Stimulated activated CD8-positive, alpha-beta memory T cell treated with anti-CD3 and anti-CD28 coated beads, Interleukin-2, amount 100 ng/mL, for 48 hours (primary cell): ENCODE measurements around the gene CHSY1.
"Not testable (repeated sequence)": the region's sequence is repeated elsewhere in the genome, so short reads cannot be mapped to it uniquely, and the experiment has no call there.

ENCODE experiments used
- DNase-seq, 2 donors: peaks; one replicate each; pipeline ENCODE4 v3.0.0-alpha.2; 2020; ENCODE audit warnings: low read depth in 2 of 2

CHSY1 gene

DNA sequence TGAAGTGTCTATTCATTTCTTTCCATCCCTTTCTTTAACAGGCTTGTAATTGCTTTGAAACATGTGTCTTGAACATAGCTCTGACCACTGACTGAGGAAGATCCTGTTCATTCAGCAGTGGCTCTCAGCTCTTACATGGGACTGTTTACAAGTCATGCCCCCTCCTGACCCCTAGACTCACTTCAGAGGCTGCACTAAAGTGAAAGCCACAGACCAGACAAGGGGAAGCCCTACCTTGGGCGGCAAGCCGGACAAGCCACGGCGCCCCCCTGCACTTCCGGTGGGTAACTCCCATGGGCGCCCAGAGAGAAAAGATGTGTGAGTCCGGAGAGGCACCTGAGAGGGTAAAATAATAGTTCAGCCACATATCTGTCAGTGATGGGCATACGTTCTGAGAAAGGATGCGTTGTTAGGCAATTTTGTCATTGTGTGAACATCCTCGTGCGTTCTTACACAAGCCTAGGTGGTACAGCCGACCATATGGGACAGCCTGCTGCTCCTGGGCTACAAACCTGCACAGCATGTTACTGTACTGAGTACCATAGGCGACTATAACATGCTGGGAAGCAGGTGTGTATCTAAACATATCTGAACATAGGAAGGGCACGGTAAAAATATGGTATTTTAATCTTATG is 116.2 kb downstream of the CHSY1 start:
- DNase-seq, result no peak

DNA sequence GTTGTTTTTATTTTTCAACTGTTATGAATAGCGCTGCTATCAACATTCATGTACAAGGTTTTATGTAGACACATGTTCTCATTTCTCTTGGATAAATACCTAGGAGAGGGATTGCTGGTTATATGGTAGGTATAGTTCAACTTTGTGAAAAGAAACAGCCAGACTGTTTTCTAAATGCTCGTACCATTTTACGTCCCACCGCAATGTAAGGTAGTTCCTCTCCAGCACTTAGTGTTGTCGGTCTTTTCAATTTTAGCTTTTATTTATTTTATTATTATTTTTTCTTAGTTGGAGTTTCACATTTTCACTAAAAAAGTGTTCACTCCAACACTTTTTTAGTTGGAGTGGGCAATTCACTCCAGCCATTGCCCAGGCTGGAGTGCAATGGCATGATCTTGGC is 117.1 kb downstream of the CHSY1 start:
- no peak for DNase-seq

DNA sequence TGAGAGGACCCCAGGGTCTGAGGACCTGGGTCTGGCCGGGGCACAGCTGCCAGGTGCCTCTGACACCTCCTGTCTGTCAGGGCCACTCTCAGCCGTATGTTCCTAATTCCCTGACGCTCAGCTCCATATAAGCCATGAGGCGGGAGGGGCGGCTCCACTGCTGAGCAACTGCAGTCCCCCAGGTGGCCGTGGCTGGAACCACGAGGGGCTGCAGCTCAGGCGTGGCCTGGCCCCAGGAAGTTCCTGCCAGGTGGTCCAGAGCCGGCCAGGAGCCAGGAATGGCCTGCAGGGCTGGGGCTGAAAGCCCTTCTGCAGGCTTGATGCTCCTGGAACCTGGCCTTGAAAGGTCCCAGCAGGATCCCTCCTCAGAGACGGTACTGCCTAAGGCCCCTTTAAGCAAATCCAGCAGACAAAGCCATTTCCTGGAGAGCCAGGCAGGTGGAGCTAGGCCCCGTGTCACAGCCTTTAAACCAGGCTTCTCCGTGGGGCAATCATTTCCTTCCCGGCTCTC is 118.0 kb downstream of the CHSY1 start:
- DNase-seq, result no peak

DNA sequence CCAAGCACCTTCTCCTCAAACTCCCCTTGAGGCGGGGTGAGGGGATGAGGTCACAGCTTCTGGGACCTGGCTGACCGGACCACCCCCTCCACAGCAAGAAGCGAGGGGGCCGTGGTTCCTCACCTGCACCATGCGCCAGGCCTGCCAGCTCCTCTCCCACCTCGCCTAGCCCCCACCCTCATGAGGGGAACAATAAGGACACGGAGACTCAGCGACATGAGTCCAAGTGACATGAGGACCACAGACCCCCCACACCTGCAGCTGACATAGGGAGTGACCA is 118.7 kb downstream of the CHSY1 start:
- DNase-seq, result no peak

DNA sequence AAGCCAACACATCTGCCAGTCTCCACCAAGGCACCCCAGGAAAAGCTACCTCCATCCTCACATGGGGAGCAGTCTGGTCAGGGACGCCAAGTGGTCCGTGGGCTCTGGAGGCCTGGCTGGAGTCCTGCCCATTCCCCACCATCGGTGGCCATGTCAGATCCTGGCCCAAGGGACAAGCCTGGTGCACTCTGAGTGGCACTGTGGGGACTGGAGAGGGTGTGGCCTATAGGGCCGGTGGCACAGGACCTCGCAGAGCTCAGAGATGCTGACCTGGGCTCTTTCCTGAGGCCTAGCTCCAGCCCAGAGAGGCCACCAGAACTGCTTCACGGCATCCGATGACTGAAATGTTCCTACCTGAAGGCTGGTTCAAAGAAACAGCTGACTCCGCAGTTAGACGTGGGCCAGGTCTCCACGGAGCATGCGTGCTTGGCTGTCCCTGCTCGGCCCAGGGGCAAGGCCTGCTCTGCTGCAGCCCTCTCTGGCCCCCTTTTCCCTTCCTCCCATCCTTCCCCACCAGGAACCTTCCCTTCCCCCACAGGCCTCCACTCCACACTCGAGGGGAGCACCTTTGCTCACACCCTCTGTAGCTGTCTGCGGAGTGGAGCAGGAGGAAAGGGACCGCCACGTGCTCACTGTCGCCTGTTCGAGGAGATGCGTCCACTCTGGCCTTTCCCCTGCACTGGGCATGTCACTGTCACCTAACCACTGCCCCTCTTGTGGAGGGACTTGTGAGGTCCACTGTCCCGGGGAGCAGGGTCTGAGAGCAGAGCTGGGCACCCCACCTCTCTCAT is 119.3 kb downstream of the CHSY1 start:
- no peak for DNase-seq

DNA sequence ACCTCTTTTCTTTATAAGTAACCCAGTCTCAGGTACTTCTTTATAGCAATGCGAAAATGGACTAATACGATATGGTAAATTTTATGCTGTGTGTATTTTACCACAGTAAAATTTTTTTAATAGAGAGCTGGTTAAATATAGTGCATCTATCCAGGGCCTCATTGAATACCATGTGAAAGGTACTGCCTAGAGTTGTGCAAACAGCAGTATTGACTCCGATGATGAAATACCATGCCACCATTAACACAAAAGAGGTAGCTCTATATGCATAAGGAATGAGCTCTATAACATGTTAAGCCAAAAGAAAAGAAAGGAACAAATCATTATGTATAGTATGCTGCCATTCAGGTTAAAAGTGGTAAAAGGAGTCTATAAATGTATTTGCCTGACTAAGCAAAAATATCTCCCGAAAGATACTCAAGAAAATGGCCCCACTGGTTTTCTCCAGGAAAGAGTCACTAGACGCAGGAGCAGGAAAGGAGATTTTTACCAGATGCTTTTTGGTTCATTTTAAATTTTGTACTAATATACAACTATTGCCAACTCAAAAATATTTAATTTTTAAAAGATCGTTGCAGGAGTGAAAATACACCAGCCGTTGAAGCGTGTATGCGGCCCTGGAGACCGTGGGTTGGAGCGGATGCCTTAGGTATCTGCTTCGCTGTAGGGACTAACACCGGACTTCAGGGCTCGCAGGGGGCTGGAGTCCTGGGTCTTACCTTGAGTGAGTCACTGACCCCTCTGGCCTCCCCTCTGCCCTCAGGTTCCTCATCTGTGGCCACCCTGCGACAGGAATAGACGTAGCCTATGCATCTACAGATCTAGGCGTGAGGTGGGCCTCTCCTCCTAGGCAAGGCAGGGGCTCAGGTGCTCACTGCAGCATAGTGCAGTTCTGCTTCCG is 120.1 kb downstream of the CHSY1 start:
- DNase-seq, result no peak

DNA sequence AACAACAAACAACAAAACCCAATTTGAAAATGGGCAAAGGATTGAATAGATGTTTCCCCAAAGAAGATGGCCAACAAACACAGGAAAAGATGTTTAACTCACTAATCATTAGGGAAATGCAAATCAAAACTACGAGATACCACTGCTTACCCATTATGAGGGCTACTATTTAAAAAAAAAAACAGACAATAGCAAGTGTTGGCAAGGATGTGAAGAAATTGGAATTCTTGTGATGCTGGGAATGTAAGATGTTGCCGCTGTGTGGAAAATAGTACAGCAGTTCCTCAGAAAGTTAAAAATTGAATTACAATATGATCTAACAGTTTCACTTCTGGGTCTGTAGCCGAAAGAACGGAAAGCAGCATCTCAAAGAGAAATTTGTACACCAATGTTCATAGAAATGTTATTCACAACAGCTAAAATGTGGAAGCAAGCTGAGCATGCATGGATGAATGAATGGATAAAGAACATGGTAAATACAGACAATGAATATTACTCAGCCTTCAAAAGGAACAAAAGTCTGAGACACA is 121.9 kb downstream of the CHSY1 start:
- no peak for DNase-seq

DNA sequence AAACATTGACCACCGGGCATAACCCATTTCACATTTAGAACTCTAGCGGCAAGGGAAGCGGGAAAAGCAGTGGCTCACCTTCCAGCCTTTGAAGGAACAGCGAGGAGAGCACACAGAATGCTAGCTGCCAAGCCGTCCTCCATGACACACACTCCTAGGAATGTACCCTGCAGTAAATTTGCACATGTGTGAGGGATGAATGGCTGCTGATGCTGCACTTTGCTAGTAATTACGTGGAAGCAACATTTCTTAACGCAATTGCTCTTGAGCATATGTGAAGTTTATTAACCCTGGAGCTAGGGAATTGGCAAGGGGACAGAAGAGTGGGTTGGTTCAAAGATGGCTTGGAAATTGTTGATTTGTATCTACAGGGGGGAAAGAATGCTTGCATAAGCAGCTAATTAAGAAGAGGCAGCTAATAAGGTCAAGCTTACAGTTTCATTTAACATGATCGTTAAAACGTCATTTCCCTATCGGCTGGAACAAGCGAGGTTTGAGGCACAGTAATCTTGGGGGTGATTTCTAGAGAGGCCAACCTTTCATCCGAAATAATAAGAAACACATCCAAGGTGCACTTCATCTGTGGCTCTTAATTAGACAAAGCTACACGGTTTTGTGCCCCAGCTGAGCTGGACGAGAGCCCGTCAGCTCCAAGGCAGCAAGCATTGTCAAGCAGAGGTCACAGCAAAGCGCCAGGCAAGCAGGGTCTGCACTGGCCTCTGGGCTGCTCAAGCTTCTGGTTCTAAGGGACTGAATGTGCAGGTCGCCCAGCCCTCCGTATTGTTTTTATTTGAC is 123.4 kb downstream of the CHSY1 start:
- no peak for DNase-seq

DNA sequence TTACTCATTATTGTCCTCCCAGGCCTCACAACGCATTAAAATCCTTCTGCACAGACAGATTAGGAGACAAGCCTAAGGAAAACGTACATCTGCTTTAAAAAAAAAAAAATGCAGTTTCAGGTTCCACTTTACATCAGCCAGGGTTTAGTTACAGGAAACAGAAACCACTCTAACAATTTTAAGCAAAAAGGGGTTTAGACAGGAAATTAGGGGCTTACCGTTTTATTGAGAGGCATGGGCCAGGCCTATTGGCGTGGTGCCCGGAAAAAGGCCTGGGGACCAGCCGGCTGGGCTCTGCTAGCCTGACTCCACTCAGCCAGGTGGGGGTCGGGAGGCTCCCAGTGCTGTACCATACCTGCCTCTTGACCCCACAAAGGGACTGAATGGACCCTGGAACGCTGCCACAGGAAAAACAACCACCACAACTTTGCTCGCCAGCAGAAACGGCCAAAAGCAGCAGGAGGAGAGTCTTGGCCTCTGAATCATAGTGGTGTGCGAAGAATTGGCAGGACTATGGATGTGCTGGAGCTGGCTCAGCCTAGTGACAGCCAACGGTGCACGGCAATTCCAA is 124.3 kb downstream of the CHSY1 start:
- peak; percentile 30 to 37 for DNase-seq

DNA sequence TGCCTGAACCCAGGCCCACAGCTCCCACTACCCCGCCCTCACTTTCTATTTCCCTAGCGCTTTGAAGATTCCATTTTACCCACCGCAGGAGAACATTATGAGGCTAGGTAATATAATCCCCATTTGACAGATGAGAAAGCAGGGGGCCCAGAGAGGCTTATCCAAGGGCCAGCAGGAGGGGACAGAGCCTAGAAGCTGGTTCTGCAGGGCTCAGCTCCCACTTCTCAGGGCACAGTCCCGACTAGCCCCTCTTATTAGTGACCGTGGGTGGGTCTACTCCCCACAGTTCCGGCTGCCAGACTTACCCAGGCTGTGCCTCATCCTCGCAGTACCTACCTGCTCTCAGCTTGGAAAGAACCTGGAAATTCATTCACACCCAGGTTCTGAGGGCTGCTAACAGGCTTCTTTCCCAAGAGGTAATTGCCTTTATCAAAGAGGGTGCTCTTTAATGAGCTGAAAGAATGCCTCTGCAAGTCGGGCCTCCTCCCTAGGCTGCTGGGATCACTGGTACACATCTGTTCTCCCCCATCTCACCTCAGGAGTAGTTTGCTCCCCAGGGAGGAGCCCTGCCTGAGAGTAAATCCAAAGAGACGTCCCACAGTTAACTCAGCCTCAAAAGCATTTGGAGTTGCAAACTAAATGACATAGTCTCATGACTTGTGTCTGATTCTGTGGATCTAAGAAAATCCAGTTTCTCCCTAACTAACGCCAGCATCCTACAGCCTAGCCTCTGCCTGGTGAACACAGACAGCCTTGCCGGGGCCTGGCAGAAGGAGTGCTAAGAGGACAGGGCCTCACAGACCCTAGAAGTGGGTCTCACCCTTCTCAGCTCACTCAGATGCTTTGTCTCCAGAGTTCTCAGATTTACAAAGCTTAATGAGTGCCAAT is 125.0 kb downstream of the CHSY1 start:
- no peak for DNase-seq

DNA sequence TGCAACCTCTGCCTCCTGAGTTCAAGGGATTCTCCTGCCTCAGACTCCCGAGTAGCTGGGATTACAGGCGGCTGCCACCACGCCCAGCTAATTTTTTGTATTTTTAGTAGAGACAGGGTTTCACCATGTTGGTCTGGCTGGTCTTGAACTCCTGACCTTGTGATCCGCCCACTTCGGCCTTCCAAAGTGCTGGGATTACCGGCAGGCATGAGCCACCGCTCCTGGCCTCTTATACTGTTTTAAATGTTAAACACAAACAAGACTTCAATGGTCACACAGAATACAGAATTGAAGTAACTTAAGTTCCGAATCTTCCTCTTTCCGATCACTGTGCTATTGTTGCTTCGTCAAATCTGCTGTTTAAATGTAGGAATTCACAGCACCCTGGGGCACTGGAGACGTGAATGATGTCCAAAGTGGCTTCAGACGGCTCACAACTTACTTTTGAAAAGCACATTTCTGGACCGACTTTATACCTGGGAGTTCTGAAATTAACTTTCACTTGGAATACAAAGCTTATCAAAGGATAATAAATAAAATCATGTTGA is 125.9 kb downstream of the CHSY1 start:
- DNase-seq, result not testable (repeated sequence)
